Heart left ventricle (tissue), 16 donors: ENCODE measurements around the gene PFKFB3. TPM values are rescaled to one million over a fixed set of nuclear protein-coding genes. Genes with fewer than 3 reads are reported as not detected.

ENCODE experiments used
- ATAC-seq, 4 donors: fragments of 200-7000 bp; cut with Tn5 transposase; one replicate each; pipeline ENCODE4 v1.9.1; 2020 to 2022; ENCODE audit warnings: moderate library complexity in 4 of 4, mild to moderate bottlenecking in 3 of 4, moderate number of reproducible peaks in 1 of 4
- DNase-seq, 5 donors: peaks; one replicate each; pipeline ENCODE4 v3.0.0-alpha.2; 2020
- H3K27ac ChIP-seq, 12 donors: fragments of 200-600 bp; sonication (generic) in 4 of 12; one replicate each; pipeline versions ENCODE4 v1.5.0 to v1.8.0; 2016 to 2022; ENCODE audit warnings: mild to moderate bottlenecking in 2 of 12
- H3K27me3 ChIP-seq, 9 donors: fragments of 200-600 bp; sonication (generic) in 2 of 9; one replicate each; pipeline versions ENCODE4 v1.5.1 to v1.8.0; 2016 to 2022; ENCODE audit warnings: mild to moderate bottlenecking in 3 of 9
- H3K36me3 ChIP-seq, 9 donors: fragments of 200-600 bp; sonication (generic) in 2 of 9; one replicate each; pipeline versions ENCODE4 v1.5.0 to v1.8.0; 2018 to 2022; ENCODE audit warnings: mild to moderate bottlenecking in 2 of 9
- H3K4me1 ChIP-seq, 12 donors: fragments of 200-600 bp; sonication (generic) in 4 of 12; one replicate each; pipeline versions ENCODE4 v1.5.0 to v1.8.0; 2016 to 2022; ENCODE audit warnings: mild to moderate bottlenecking in 3 of 12
- H3K4me3 ChIP-seq, 12 donors: fragments of 200-600 bp; sonication (generic) in 4 of 12; one replicate each; pipeline versions ENCODE4 v1.5.0 to v1.8.0; 2017 to 2022; ENCODE audit warnings: mild to moderate bottlenecking in 9 of 12, moderate library complexity in 4 of 12
- H3K9me3 ChIP-seq, 12 donors: fragments of 200-600 bp; sonication (generic) in 4 of 12; one replicate each; pipeline versions ENCODE4 v1.5.0 to v1.8.0; 2016 to 2022; ENCODE audit warnings: mild to moderate bottlenecking in 1 of 12
- POLR2A ChIP-seq, 2 donors: fragments of 450-650 bp; IDR thresholded peaks; one replicate each; pipeline ENCODE4 v1.6.1; 2017; ENCODE audit warnings: antibody characterized with exemption in 2 of 2, mild to moderate bottlenecking in 2 of 2, moderate library complexity in 2 of 2
- WGBS, 4 donors: extraction: QIAGEN DNeasy Blood & Tissue Kit in 2 of 4; methylation state at CpG; one replicate each; pipeline versions ENCODE4 v1.1.5 to v1.1.7; 2013 to 2018; 5-methylcytosine and 5-hydroxymethylcytosine counted together
- intact Hi-C, 10 donors: fragments of 100-400 bp; cut with DNase I; formaldehyde crosslinking; loops; one replicate each; pipeline versions ENCODE4 v1.11.1 to v1.14.2; 2022
- polyA plus RNA-seq, 2 donors: library from polyadenylated mRNA; stranded (reverse); fragments of 200-250 nt; gene quantifications; one replicate each; pipeline ENCODE4 v1.2.3, GENCODE V29; 2013
- total RNA-seq, 9 donors: library from RNA; depleted of rRNA in 2 of 9; stranded (reverse); fragments of >200 nt in 2 of 9; fragmentation: NEBNext Ultra II Directional in 3 of 9; extraction: Animal tissue kit (Norgen Biotek cat#: 25700) in 3 of 9; gene quantifications; one replicate each; pipeline versions ENCODE4 v1.1.0 to v1.2.4, GENCODE V29; 2016 to 2023
- TF ChIP-seq, protein P1 (sequence below), 12 donors: fragments of 200-600 bp; sonication (generic) in 4 of 12; IDR thresholded peaks; one replicate each; pipeline versions ENCODE4 v1.5.0 to v1.8.0; 2018 to 2022; ENCODE audit warnings: antibody characterized with exemption in 12 of 12, mild to moderate bottlenecking in 5 of 12
- donor health status: ischemic (EF 13 %, LVEDD 7.1; RV severe dilation, severe dysfunction).
- donor health status: healthy with polysubstance abuse.
- donor health status: DM: no; HTN: yes; CAD: no.
- donor health status: DM: no; HTN: no; CAD: no.
- donor health status: ischemic (EF 25% LVEDD 6.9; RV normal size, moderate dysfunction).
- donor health status: ischemic (EF 25% LVEDD 5.7; RV mildly dilated, moderate dysfunction).
- donor health status: healthy.
- donor health status: DM: yes; HTN: yes; CAD: no.
- donor health status: ischemic (EF 35%, LVEDD 5.7; RV mildly dilated, moderate dysfunction).
- donor health status: nonischemic (EF 11% LVEDD 7.7; RV severe dilation, severe dysfunction).
- donor health status: DM: yes; HTN: yes; CAD: no.
- donor health status: PGD.
- donor health status: ischemic (EF 29% LVEDD 5.4; RV normal size, mild dysfunction).
- donor health status: nonischemic (EF 23%, LVEDD 6.1; RV moderate dilation, normal function).

Gene PFKFB3
- total and polyA plus RNA-seq, 11 donors, result 6.2 to 53.1 (median 13.4) TPM

DNA sequence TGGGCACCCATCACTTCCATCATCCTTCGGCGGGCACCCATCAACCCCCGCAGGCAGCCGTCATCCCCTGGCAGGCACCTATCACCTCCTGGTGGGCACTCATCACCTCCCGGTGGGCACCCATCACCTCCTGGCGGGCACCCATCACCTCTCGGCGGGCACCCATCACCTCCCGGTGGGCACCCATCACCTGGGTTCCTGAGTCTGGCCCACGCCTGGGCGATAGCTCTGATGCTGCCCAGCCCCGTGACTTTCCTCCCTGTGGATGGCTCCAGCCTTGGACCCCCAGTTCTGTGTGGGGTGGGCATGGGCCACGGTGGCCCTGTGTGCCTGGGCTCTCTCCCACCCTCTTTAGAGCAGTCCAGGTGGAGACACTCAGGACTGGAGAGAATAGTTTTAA, 29.0 kb downstream of the PFKFB3 start:
- 70 to 89% (median 87%) methylated on average over 5 to 13 of the region's 13 CpGs for WGBS, 4 donors
- Histone ChIP-seq H3K27me3 (no peaks in the 10 kb centered on the region), H3K4me3 (no peak overlapping the region), H3K36me3 (peaks cover 0 to 98% (median 61%) of the 10 kb centered on the region in 9 donors), H3K27ac (no peak overlapping the region), H3K9me3 (no peaks in the 10 kb centered on the region), H3K4me1 (peaks cover 0 to 13% (median 0%) of the 10 kb centered on the region in 12 donors)
- ATAC-seq (no peak), DNase-seq (no peak)
- intact Hi-C loops, result no loop called here
- TF ChIP-seq POLR2A (IDR thresholded peaks at IDR 0.05), result no peak
- TF ChIP-seq, protein P1, sequence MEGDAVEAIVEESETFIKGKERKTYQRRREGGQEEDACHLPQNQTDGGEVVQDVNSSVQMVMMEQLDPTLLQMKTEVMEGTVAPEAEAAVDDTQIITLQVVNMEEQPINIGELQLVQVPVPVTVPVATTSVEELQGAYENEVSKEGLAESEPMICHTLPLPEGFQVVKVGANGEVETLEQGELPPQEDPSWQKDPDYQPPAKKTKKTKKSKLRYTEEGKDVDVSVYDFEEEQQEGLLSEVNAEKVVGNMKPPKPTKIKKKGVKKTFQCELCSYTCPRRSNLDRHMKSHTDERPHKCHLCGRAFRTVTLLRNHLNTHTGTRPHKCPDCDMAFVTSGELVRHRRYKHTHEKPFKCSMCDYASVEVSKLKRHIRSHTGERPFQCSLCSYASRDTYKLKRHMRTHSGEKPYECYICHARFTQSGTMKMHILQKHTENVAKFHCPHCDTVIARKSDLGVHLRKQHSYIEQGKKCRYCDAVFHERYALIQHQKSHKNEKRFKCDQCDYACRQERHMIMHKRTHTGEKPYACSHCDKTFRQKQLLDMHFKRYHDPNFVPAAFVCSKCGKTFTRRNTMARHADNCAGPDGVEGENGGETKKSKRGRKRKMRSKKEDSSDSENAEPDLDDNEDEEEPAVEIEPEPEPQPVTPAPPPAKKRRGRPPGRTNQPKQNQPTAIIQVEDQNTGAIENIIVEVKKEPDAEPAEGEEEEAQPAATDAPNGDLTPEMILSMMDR (IDR thresholded peaks at IDR 0.05), result no peak

DNA sequence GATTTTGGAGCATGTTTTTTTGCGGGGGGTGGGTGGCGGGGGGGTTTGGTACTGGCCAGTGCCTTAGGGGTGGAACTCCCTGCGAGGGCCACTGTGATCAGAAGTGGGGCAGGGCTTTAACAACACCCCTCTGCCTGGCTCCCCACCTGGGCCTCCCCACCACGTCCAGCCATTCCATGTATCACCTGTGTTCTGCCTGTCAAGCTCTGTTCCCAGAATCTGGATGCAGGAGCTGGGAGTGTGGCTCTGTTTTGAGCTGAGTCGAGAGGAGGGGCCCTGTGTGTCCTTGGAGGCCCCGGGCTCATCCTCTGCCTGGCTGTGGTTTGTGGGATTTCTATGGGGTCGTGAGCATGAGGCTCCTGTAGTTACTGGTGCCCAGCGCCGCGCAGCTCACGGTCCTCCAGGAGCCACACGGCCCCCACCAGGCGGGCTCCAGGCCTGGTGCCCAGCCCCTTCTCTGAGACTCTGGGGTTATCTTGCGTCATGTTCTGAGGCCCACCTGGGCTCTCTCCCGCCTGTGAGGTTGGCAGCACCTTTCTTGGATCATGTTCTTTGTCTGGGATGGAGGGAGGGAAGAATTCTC, 29.6 kb downstream of the PFKFB3 start:
- intact Hi-C loops, result no loop called here
- no peak overlapping the region for H3K4me3 ChIP-seq
- peaks cover 0 to 13% (median 0%) of the 10 kb centered on the region in 12 donors for H3K4me1 ChIP-seq
- 87 to 96% (median 92%) methylated on average over 10 to 15 of the region's 15 CpGs for WGBS, 4 donors
- no peak for ATAC-seq
- H3K36me3 ChIP-seq, result peaks cover 0 to 93% (median 56%) of the 10 kb centered on the region in 9 donors
- no peak for DNase-seq
- H3K9me3 ChIP-seq, result no peaks in the 10 kb centered on the region
- no peak for TF ChIP-seq POLR2A (IDR thresholded peaks at IDR 0.05)
- TF ChIP-seq, protein P1 (IDR thresholded peaks at IDR 0.05), result no peak
- H3K27me3 ChIP-seq, result no peaks in the 10 kb centered on the region
- H3K27ac ChIP-seq, result no peak overlapping the region

DNA sequence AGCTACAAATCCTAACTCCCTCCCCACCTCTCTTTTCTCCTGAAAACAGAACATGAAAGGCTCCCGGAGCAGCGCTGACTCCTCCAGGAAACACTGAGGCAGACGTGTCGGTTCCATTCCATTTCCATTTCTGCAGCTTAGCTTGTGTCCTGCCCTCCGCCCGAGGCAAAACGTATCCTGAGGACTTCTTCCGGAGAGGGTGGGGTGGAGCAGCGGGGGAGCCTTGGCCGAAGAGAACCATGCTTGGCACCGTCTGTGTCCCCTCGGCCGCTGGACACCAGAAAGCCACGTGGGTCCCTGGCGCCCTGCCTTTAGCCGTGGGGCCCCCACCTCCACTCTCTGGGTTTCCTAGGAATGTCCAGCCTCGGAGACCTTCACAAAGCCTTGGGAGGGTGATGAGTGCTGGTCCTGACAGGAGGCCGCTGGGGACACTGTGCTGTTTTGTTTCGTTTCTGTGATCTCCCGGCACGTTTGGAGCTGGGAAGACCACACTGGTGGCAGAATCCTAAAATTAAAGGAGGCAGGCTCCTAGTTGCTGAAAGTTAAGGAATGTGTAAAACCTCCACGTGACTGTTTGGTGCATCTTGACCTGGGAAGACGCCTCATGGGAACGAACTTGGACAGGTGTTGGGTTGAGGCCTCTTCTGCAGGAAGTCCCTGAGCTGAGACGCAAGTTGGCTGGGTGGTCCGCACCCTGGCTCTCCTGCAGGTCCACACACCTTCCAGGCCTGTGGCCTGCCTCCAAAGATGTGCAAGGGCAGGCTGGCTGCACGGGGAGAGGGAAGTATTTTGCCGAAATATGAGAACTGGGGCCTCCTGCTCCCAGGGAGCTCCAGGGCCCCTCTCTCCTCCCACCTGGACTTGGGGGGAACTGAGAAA, 30.4 kb downstream of the PFKFB3 start:
- H3K4me3 ChIP-seq, result no peak overlapping the region
- 78 to 82% (median 80%) methylated on average over 26 to 28 of the region's 28 CpGs for WGBS, 4 donors
- TF ChIP-seq, protein P1 (IDR thresholded peaks at IDR 0.05), result no peak
- TF ChIP-seq POLR2A (IDR thresholded peaks at IDR 0.05), result no peak

DNA sequence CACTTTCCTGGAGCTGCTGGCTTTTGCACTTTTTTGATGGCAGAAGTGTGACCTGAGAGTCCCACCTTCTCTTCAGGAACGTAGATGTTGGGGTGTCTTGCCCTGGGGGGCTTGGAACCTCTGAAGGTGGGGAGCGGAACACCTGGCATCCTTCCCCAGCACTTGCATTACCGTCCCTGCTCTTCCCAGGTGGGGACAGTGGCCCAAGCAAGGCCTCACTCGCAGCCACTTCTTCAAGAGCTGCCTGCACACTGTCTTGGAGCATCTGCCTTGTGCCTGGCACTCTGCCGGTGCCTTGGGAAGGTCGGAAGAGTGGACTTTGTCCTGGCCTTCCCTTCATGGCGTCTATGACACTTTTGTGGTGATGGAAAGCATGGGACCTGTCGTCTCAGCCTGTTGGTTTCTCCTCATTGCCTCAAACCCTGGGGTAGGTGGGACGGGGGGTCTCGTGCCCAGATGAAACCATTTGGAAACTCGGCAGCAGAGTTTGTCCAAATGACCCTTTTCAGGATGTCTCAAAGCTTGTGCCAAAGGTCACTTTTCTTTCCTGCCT, 31.1 kb downstream of the PFKFB3 start:
- peaks cover 0 to 4% (median 0%) of the 10 kb centered on the region in 12 donors for H3K9me3 ChIP-seq
- WGBS, 4 donors, result 91 to 94% (median 93%) methylated on average over 11 of the region's 11 CpGs
- no peak overlapping the region for H3K4me3 ChIP-seq
- no peak for DNase-seq
- TF ChIP-seq, protein P1 (IDR thresholded peaks at IDR 0.05), result no peak
- no peak for TF ChIP-seq POLR2A (IDR thresholded peaks at IDR 0.05)
- H3K4me1 ChIP-seq, result peaks cover 0 to 2% (median 0%) of the 10 kb centered on the region in 12 donors
- ATAC-seq, result no peak
- intact Hi-C loops, result no loop called here
- peaks cover 0 to 78% (median 47%) of the 10 kb centered on the region in 9 donors for H3K36me3 ChIP-seq
- no peaks in the 10 kb centered on the region for H3K27me3 ChIP-seq
- no peak overlapping the region for H3K27ac ChIP-seq

More for the DNA sequence above, 30.4 kb downstream of the PFKFB3 start:
- no peaks in the 10 kb centered on the region for H3K9me3 ChIP-seq
- intact Hi-C loops, result no loop called here
- ATAC-seq, result no peak
- H3K27me3 ChIP-seq, result no peaks in the 10 kb centered on the region
- peaks cover 0 to 85% (median 48%) of the 10 kb centered on the region in 9 donors for H3K36me3 ChIP-seq
- no peak for DNase-seq
- H3K27ac ChIP-seq, result no peak overlapping the region
- H3K4me1 ChIP-seq, result peaks cover 0 to 8% (median 0%) of the 10 kb centered on the region in 12 donors
